ENCODE measurements around the gene STARD7. TPM values are rescaled to one million over a fixed set of nuclear protein-coding genes. Genes with fewer than 3 reads are reported as not detected.

Gene STARD7
- total RNA-seq, 4 donors from 2014 or later, result 69.4 to 92.4 (median 76.8) TPM

GRCh38 chr2:96150007-96150640, 58.5 kb downstream of the STARD7 start:
- no peaks in the 10 kb centered on the region for H3K27me3 ChIP-seq
- no peak overlapping the region for H3K27ac ChIP-seq
- TF ChIP-seq EP300 (IDR thresholded peaks at IDR 0.05) (no peak), POLR2AphosphoS5 (IDR thresholded peaks at IDR 0.05) (no peak), CTCF (IDR thresholded peaks at IDR 0.05) (no peak), POLR2A (IDR thresholded peaks at IDR 0.05) (no peak)
- H3K4me3 ChIP-seq, result no peak overlapping the region
- no peaks in the 10 kb centered on the region for H3K9me3 ChIP-seq
- 97% methylated on average over 6 of the region's 6 CpGs for WGBS
- H3K36me3 ChIP-seq, result no peaks in the 10 kb centered on the region
- H3K4me1 ChIP-seq, result peaks cover 37% of the 10 kb centered on the region
- peak in 1 of 2 donors; percentile 52 for DNase-seq (ENCODE audit: low spot score in 2 of 2)

DNA sequence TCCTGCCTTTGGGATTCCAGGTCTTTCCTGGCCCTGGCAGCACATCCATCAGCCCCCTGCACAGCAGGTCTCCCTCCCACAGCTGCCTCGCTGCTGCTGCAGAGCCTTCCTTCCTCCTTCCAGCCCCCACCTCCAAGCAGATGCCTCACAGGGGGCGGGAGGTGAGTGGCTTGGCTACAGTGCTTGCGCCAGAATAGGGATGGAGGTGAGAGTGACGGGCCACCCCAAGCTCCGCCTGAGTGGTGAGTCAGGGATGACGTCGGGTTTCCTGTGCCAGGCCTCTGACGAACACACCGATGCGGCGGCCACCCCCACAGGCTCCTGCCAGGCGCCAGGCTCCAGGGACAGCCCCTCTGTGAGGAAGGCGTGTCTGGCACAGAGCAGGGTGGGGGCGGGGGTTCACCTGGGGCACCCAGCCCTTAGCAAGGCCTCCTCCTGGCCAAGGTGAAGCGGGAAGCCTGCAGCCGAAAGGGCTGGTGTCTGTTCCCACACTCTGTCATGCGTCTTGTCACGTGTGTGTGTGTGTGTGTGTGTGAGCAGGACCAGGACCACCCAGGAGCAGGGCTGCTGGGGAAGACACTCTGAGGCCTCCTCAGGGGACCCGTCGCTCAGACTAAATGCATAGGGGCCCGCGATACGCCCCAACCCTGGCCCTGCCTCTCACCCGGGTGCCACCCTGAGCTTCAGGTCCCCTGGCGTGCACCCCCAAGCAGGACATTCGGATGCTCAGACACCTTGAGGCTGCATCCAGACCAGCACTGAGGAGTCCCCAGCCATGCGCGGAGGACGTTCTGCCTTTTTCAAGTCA, 60.0 kb downstream of the STARD7 start:
- no peaks in the 10 kb centered on the region for H3K36me3 ChIP-seq
- WGBS, result 51% methylated on average over 5 of the region's 29 CpGs
- peak; percentile 87 to 89 for DNase-seq (ENCODE audit: low spot score in 2 of 2)
- TF ChIP-seq EP300 (IDR thresholded peaks at IDR 0.05) (no peak), POLR2A (IDR thresholded peaks at IDR 0.05) (no peak), POLR2AphosphoS5 (IDR thresholded peaks at IDR 0.05) (no peak), CTCF (IDR thresholded peaks at IDR 0.05) (no peak)
- peaks cover 49% of the 10 kb centered on the region for H3K4me1 ChIP-seq
- H3K4me3 ChIP-seq, result no peak overlapping the region
- H3K27me3 ChIP-seq, result no peaks in the 10 kb centered on the region
- H3K9me3 ChIP-seq, result no peaks in the 10 kb centered on the region
- H3K27ac ChIP-seq, result no peak overlapping the region

GRCh38 chr2:96147593-96148201, 60.9 kb downstream of the STARD7 start:
- H3K4me1 ChIP-seq, result peaks cover 54% of the 10 kb centered on the region
- DNase-seq (ENCODE audit: low spot score in 2 of 2), result peak; percentile 53 to 73
- H3K9me3 ChIP-seq, result no peaks in the 10 kb centered on the region
- H3K27me3 ChIP-seq, result no peaks in the 10 kb centered on the region
- H3K4me3 ChIP-seq, result no peak overlapping the region
- no peak overlapping the region for H3K27ac ChIP-seq
- 71% methylated on average over 7 of the region's 9 CpGs for WGBS
- TF ChIP-seq CTCF (IDR thresholded peaks at IDR 0.05) (no peak), POLR2AphosphoS5 (IDR thresholded peaks at IDR 0.05) (no peak), EP300 (IDR thresholded peaks at IDR 0.05) (no peak), POLR2A (IDR thresholded peaks at IDR 0.05) (no peak)
- no peaks in the 10 kb centered on the region for H3K36me3 ChIP-seq

DNA sequence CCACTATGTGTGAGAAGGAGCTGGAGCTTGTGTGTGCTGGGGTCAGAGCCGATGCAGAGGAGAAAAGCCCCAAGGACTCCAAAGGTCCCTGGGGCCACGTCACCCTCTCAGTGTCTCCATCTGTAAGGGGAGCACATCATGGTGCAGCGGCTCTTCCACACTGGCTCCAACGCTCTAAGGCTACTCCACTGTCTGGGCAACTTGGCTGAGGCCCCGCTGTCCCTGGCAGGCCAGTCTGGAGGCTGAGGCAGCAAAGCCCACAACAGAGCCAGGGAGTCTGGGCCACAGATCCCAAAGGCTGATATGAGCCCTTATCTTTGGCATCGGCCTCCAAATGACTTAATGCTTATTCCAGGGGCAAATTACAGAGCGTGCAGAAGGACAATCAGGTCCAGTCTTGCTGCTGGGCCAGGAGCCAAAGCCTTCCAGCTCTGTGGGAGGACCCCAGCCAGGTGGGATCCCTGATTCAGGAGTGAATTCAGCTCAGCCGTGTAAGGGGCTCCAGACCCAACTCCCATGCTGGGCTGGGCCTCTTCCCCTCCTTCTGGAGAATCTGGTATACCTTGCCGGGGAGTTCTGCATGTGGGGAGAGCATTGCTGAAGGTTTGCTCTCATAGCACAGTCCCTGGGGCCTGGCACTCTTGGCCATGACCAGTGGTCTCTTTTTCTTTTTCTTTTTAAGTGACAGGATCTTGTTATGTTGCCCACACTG, 61.6 kb downstream of the STARD7 start:
- 55% methylated on average over 5 of the region's 9 CpGs for WGBS
- H3K4me1 ChIP-seq, result peaks cover 54% of the 10 kb centered on the region
- H3K36me3 ChIP-seq, result no peaks in the 10 kb centered on the region
- H3K27ac ChIP-seq, result peak overlapping the region; percentile 72
- TF ChIP-seq EP300 (IDR thresholded peaks at IDR 0.05), result no peak
- no peak for TF ChIP-seq CTCF (IDR thresholded peaks at IDR 0.05)
- no peak for TF ChIP-seq POLR2AphosphoS5 (IDR thresholded peaks at IDR 0.05)
- TF ChIP-seq POLR2A (IDR thresholded peaks at IDR 0.05), result no peak
- no peaks in the 10 kb centered on the region for H3K27me3 ChIP-seq
- no peaks in the 10 kb centered on the region for H3K9me3 ChIP-seq
- H3K4me3 ChIP-seq, result peak overlapping the region; percentile 69
- peak; percentile 56 to 58 for DNase-seq (ENCODE audit: low spot score in 2 of 2)
